Transverse colon (tissue), 4 donors: ENCODE data around the gene SNRNP70. TPM values are rescaled to one million over a fixed set of nuclear protein-coding genes. Genes with fewer than 3 reads are reported as not detected.

Source experiments
- DNase-seq: peaks from one replicate; pipeline ENCODE4 v3.0.0-alpha.2; 2019
- H3K27ac ChIP-seq, 4 donors: fragments of 200-600 bp; sonication (generic); 2 replicates each; pipeline ENCODE4 v1.5.1; 2016 to 2018; ENCODE audit warnings: inconsistent platforms in 4 of 4
- H3K27me3 ChIP-seq: fragments of 200-600 bp; sonication (generic); 2 replicates; pipeline ENCODE4 v1.5.1; 2017; ENCODE audit warnings: inconsistent platforms
- H3K36me3 ChIP-seq, 4 donors: fragments of 200-600 bp; sonication (generic); 2 replicates each; pipeline ENCODE4 v1.5.1; 2017 to 2019; ENCODE audit warnings: inconsistent platforms in 4 of 4
- H3K4me1 ChIP-seq, 4 donors: fragments of 200-600 bp; sonication (generic); 2 replicates each; pipeline ENCODE4 v1.5.1; 2017 to 2020; ENCODE audit warnings: inconsistent platforms in 4 of 4
- H3K4me3 ChIP-seq, 4 donors: fragments of 200-600 bp; sonication (generic); 1 replicate in 1 of 4; 2 replicates in 3 of 4; pipeline versions ENCODE4 v1.5.1 to v1.6.1; 2017 to 2019; ENCODE audit warnings: inconsistent platforms in 4 of 4
- H3K9me3 ChIP-seq, 2 donors: fragments of 200-600 bp; sonication (generic); 2 replicates each; pipeline ENCODE4 v1.5.1; 2017 to 2019; ENCODE audit warnings: inconsistent platforms in 2 of 2
- CTCF ChIP-seq, 5 experiments: fragments of 200-600 bp in 3 of 5; fragments of 450-650 bp in 2 of 5; sonication (generic) in 3 of 5; IDR thresholded peaks; 1 replicate in 2 of 5; 2 replicates in 3 of 5; pipeline ENCODE4 v1.5.1; 2016 to 2017; ENCODE audit warnings: antibody characterized with exemption in 5 of 5, inconsistent platforms in 3 of 5, mild to moderate bottlenecking in 2 of 5, moderate library complexity in 1 of 5
- EP300 ChIP-seq: sonication (generic); formaldehyde crosslinking; IDR thresholded peaks from one replicate; pipeline ENCODE4 v1.6.1; 2017; ENCODE audit warnings: antibody characterized with exemption, low read depth
- POLR2A ChIP-seq: fragments of 450-650 bp; IDR thresholded peaks from one replicate; pipeline ENCODE4 v1.6.1; 2016; ENCODE audit warnings: antibody characterized with exemption, mild to moderate bottlenecking, moderate library complexity
- POLR2AphosphoS5 ChIP-seq, 3 donors: sonication (generic); formaldehyde crosslinking; IDR thresholded peaks; one replicate each; pipeline ENCODE4 v1.6.1; 2016; ENCODE audit warnings: antibody characterized with exemption in 3 of 3
- WGBS, 2 donors: methylation state at CpG; one replicate each; pipeline ENCODE4 v1.1.5; 2018; ENCODE audit warnings: low coverage in 1 of 2; 5-methylcytosine and 5-hydroxymethylcytosine counted together
- in situ Hi-C, 4 donors: fragments of 200-750 bp; cut with MboI; loops; one replicate each; pipeline versions ENCODE4 v1.15.0 to v1.15.1; 2017; ENCODE audit warnings: low sequenced_read_pairs in 3 of 4, low pct_ligation_motif_present in 1 of 4, low pct_unique_long_range_greater_than_20kb in 1 of 4
- intact Hi-C: fragments of 100-400 bp; cut with DNase I; formaldehyde crosslinking; loops from one replicate; pipeline ENCODE4 v1.15.1; 2023; ENCODE audit warnings: low total_unique reads
- small RNA-seq, 4 donors: library from RNA; depleted of rRNA; stranded (forward); fragments of <200 nt; gene quantifications; one replicate each; pipeline ENCODE3, GENCODE V24; 2016
- total RNA-seq, 4 donors: library from RNA; depleted of rRNA; stranded (reverse); fragments of >200 nt; gene quantifications; one replicate each; pipeline ENCODE4 v1.1.0, GENCODE V29; 2016

Gene SNRNP70
- total RNA-seq, 4 donors from 2014 or later = 216 to 682 (median 292) TPM

GRCh38 chr19:49157445-49158224 is 72.4 kb downstream of the SNRNP70 start, which contains the start of gene TRPM4:
TSS of gene TRPM4 (plus strand) at chr19:49157792. CDS start at chr19:49157867, 75 bp downstream.
- Histone ChIP-seq H3K27me3 (no peaks in the 10 kb centered on the region), H3K27ac (peak within 1 kb of the TSS; percentile 93 to 98 (median 95)), H3K4me3 (peak within 1 kb of the TSS; percentile 72 to 98 (median 88)), H3K9me3 (no peaks in the 10 kb centered on the region), H3K36me3 (no peaks in the 10 kb centered on the region), H3K4me1 (peaks cover 4 to 48% (median 20%) of the 10 kb centered on the region in 4 donors)
- in situ Hi-C loops (no loop called here), intact Hi-C loops (no loop called here)
- DNase-seq = peak; percentile 95
- TF ChIP-seq POLR2A (peak; percentile 98), EP300 (no peak), CTCF (IDR thresholded peaks at IDR 0.05) (no peak), POLR2AphosphoS5 (IDR thresholded peaks at IDR 0.05) (peak; percentile 97 to 99 (median 97))
- WGBS, 2 donors = 3% methylated on average over 34 of the region's 41 CpGs; no CpG with 5 or more reads in 1 of the 2 donors

Small RNAs within 50 kb of the gene (small RNA-seq; reads per million reads assigned to genes)
- gene RN7SL708P = 0 reads per million in 4 donors

Other genes starting within 250 kb of the SNRNP70 start
- 10 to 100 TPM in 1 of 4 donors, 1 to 10 TPM in 3; 3.5 to 15.1 (median 5.4) TPM for gene HSD17B14, start 249.0 kb upstream of the SNRNP70 start, total RNA-seq
- 10 to 100 TPM in 2 of 4 donors, 1 to 10 TPM in 2; 2.6 to 34.4 (median 10.3) TPM for gene PLEKHA4, start 216.8 kb upstream of the SNRNP70 start, total RNA-seq
- gene PPP1R15A, start 213.0 kb upstream of the SNRNP70 start, total RNA-seq = 100 to 1,000 TPM in 1 of 4 donors, 10 to 100 TPM in 3; 49.4 to 109 (median 69.5) TPM
- gene TULP2, start 186.7 kb upstream of the SNRNP70 start, total RNA-seq = not detected
- gene NUCB1, start 185.1 kb upstream of the SNRNP70 start, total RNA-seq = 100 to 1,000 TPM; 135 to 196 (median 174) TPM
- 1 to 10 TPM in 2 of 4 donors, not detected in 2; 3.4 to 4.9 TPM for gene DHDH, start 151.8 kb upstream of the SNRNP70 start, total RNA-seq
- gene BAX, start 130.6 kb upstream of the SNRNP70 start, total RNA-seq = 100 to 1,000 TPM in 2 of 4 donors, 10 to 100 TPM in 2; 74.5 to 152 (median 112) TPM
- gene FTL, start 120.1 kb upstream of the SNRNP70 start, total RNA-seq = 1,000 to 10,000 TPM; 3,057 to 3,935 (median 3,837) TPM
- 100 to 1,000 TPM in 1 of 4 donors, 10 to 100 TPM in 3; 31.8 to 107 (median 40.9) TPM for gene GYS1, start 92.1 kb upstream of the SNRNP70 start, total RNA-seq
- gene RUVBL2, start 91.6 kb upstream of the SNRNP70 start, total RNA-seq = 10 to 100 TPM; 48.6 to 66.9 (median 59.4) TPM
- gene LHB, start 68.4 kb upstream of the SNRNP70 start, total RNA-seq = 1 to 10 TPM in 1 of 4 donors, not detected in 3; 1.4 TPM
- gene CGB3, start 61.1 kb upstream of the SNRNP70 start, total RNA-seq = not detected
- not detected for gene CGB2, start 53.6 kb upstream of the SNRNP70 start, total RNA-seq
- gene CGB1, start 48.6 kb upstream of the SNRNP70 start, total RNA-seq = not detected
- gene CGB5, start 41.6 kb upstream of the SNRNP70 start, total RNA-seq = not detected
- gene CGB8, start 36.3 kb upstream of the SNRNP70 start, total RNA-seq = not detected
- under 1 TPM in 1 of 4 donors, not detected in 3; 0.20 TPM for gene CGB7, start 27.7 kb upstream of the SNRNP70 start, total RNA-seq
- gene NTF4, start 20.6 kb upstream of the SNRNP70 start, total RNA-seq = not detected
- under 1 TPM in 1 of 4 donors, not detected in 3; 0.14 TPM for gene KCNA7, start 12.8 kb upstream of the SNRNP70 start, total RNA-seq
- gene LIN7B, start 28.9 kb downstream of the SNRNP70 start, total RNA-seq = 10 to 100 TPM; 14.2 to 92.8 (median 39.8) TPM
- gene C19orf73, start 33.7 kb downstream of the SNRNP70 start, total RNA-seq = 10 to 100 TPM in 1 of 4 donors, 1 to 10 TPM in 2, not detected in 1; 7.5 to 12.5 (median 8.2) TPM
- gene PPFIA3, start 34.1 kb downstream of the SNRNP70 start, total RNA-seq = 100 to 1,000 TPM in 1 of 4 donors, 10 to 100 TPM in 3; 18.6 to 106 (median 19.9) TPM
- under 1 TPM in 2 of 4 donors, not detected in 2; 0.16 to 0.82 TPM for gene HRC, start 69.9 kb downstream of the SNRNP70 start, total RNA-seq
- 100 to 1,000 TPM; 247 to 884 (median 568) TPM for gene TRPM4, start 72.3 kb downstream of the SNRNP70 start, total RNA-seq
- gene SLC6A16, start 239.7 kb downstream of the SNRNP70 start, total RNA-seq = under 1 TPM in 3 of 4 donors, not detected in 1; 0.40 to 0.75 (median 0.48) TPM
- gene CD37, start 250.0 kb downstream of the SNRNP70 start, total RNA-seq = 10 to 100 TPM in 3 of 4 donors, 1 to 10 TPM in 1; 8.5 to 24.0 (median 13.3) TPM